Measurements from ENCODE around the gene SLC44A4. TPM values are rescaled to one million over a fixed set of nuclear protein-coding genes. Genes with fewer than 3 reads are reported as not detected.
"Not testable (repeated sequence)": the region's sequence is repeated elsewhere in the genome, so short reads cannot be mapped to it uniquely, and the experiment has no call there.

Gene SLC44A4
- total and polyA plus RNA-seq, 2 donors: 3.3 to 4.2 TPM

DNA sequence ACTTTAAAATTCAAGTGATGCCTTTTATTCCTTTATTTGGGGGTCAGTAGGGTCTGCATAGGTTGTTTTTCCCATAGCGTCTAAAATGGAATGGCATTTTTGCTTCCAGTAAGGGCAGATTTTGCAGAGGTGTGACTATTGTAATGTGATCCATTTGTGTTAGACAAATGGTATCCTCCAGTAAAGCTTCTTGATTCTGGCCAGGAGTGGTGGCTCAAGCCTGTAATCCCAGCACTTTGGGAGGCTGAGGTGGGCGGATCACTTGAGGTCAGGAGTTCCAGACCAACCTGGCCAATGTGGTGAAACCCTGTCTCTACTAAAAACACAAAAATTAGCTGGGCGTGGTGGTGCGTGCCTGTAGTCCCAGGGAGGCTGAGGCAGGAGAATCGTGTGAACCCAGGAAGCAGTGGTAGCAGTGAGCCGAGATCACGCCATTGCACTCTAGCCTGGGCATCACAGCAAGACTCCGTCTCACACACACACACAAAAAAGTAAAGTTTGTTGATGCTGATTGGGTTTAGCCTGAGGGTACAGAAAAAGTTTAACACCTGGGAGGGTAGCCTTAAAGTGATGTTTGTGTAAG, 60.8 kb downstream of the SLC44A4 start:
- WGBS: 73% methylated on average over 8 of the region's 8 CpGs
- DNase-seq (ENCODE audit: extremely low spot score); H3K4me1 ChIP-seq (ENCODE audit: insufficient read depth); H3K36me3 ChIP-seq (ENCODE audit: insufficient read depth): not testable (repeated sequence)
- H3K4me3 ChIP-seq (ENCODE audit: low read depth, low read length): peak overlapping the region; percentile 67
- H3K27ac ChIP-seq (ENCODE audit: low read depth): peak overlapping the region; percentile 48

DNA sequence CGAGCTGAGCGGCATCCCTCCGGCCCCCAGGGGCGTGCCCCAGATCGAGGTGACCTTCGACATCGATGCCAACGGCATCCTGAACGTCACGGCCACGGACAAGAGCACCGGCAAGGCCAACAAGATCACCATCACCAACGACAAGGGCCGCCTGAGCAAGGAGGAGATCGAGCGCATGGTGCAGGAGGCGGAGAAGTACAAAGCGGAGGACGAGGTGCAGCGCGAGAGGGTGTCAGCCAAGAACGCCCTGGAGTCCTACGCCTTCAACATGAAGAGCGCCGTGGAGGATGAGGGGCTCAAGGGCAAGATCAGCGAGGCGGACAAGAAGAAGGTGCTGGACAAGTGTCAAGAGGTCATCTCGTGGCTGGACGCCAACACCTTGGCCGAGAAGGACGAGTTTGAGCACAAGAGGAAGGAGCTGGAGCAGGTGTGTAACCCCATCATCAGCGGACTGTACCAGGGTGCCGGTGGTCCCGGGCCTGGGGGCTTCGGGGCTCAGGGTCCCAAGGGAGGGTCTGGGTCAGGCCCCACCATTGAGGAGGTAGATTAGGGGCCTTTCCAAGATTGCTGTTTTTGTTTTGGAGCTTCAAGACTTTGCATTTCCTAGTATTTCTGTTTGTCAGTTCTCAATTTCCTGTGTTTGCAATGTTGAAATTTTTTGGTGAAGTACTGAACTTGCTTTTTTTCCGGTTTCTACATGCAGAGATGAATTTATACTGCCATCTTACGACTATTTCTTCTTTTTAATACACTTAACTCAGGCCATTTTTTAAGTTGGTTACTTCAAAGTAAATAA, 61.5 kb downstream of the SLC44A4 start:
- WGBS: 60% methylated on average over 15 of the region's 37 CpGs
- not testable (repeated sequence) for H3K36me3 ChIP-seq (ENCODE audit: insufficient read depth); H3K4me1 ChIP-seq (ENCODE audit: insufficient read depth); DNase-seq (ENCODE audit: extremely low spot score)
- peak overlapping the region; percentile 29 for H3K27ac ChIP-seq (ENCODE audit: low read depth)
- peak overlapping the region; percentile 67 for H3K4me3 ChIP-seq (ENCODE audit: low read depth, low read length)

DNA sequence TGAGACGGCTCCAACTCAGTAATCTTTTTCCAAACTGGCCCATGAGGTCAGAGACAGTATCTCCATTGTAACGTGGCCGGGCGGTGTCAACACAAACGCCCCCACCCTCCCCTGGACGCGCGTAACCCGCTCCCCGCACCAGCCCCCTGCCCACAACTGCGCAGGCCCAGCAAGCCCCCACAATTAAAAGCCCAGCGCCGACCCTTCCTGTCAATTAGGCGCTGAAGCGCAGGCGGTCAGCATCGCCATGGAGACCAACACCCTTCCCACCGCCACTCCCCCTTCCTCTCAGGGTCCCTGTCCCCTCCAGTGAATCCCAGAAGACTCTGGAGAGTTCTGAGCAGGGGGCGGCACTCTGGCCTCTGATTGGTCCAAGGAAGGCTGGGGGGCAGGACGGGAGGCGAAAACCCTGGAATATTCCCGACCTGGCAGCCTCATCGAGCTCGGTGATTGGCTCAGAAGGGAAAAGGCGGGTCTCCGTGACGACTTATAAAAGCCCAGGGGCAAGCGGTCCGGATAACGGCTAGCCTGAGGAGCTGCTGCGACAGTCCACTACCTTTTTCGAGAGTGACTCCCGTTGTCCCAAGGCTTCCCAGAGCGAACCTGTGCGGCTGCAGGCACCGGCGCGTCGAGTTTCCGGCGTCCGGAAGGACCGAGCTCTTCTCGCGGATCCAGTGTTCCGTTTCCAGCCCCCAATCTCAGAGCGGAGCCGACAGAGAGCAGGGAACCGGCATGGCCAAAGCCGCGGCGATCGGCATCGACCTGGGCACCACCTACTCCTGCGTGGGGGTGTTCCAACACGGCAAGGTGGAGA, 63.6 kb downstream of the SLC44A4 start, which contains the start of the genes HSPA1A and HSPA1L:
TSS of gene HSPA1A (plus strand) at position 519 of the 814 bp plus-strand sequence. CDS start at position 733, 214 bp downstream.
TSS of gene HSPA1L (minus strand) at position 259 of the 814 bp plus-strand sequence. CDS start 3,311 bp downstream, outside the sequence.
- H3K4me1 ChIP-seq (ENCODE audit: insufficient read depth): no peaks in the 10 kb centered on the region
- H3K36me3 ChIP-seq (ENCODE audit: insufficient read depth): no peaks in the 10 kb centered on the region
- peak within 1 kb of the TSS; percentile 97 for H3K27ac ChIP-seq (ENCODE audit: low read depth)
- DNase-seq (ENCODE audit: extremely low spot score): peak; percentile 96
- H3K4me3 ChIP-seq (ENCODE audit: low read depth, low read length): peak within 1 kb of the TSS; percentile 54
- under 1% methylated on average over 56 of the region's 56 CpGs for WGBS

DNA sequence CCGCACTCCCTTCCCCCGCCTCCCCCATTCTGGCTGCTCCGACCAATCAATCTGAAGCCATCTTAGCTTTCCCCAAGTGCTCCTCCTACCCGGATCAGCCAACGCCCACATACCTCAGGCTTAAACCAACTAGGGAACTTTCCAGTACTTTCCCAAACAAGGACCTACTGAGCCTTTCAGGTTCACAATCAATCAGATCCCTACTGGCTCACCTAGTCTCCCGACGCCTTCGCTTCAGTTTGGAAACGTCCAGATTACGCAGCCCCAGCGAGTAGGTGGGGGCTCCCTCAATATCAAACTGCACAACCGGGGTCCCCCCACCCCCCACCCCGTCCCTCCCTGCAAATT, 64.1 kb downstream of the SLC44A4 start:
- H3K36me3 ChIP-seq (ENCODE audit: insufficient read depth): no peaks in the 10 kb centered on the region
- H3K27ac ChIP-seq (ENCODE audit: low read depth): peak overlapping the region; percentile 97
- H3K4me1 ChIP-seq (ENCODE audit: insufficient read depth): no peaks in the 10 kb centered on the region
- H3K4me3 ChIP-seq (ENCODE audit: low read depth, low read length): peak overlapping the region; percentile 46
- under 1% methylated on average over 13 of the region's 13 CpGs for WGBS
- DNase-seq (ENCODE audit: extremely low spot score): peak; percentile 97

DNA sequence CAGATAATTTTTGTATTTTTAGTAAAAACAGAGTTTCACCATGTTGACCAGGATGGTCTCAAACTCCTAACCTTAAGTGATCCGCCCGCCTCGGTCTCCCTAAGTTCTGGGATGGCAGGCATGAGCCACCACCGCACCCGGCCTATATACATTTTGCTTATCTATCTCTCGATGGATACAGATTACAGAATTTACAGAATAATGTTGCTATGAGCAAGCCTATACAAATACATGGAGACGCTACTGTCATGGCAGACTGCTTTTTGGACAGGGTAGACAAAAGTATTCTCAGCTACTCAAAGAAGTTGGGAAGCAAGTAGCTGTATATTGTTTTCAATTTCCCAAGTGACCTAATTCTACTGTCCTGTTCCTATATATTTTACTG, 65.3 kb downstream of the SLC44A4 start:
- H3K4me3 ChIP-seq (ENCODE audit: low read depth, low read length): no peak overlapping the region
- H3K4me1 ChIP-seq (ENCODE audit: insufficient read depth): no peaks in the 10 kb centered on the region
- H3K36me3 ChIP-seq (ENCODE audit: insufficient read depth): no peaks in the 10 kb centered on the region
- 90% methylated on average over 7 of the region's 7 CpGs for WGBS
- peak overlapping the region; percentile 93 for H3K27ac ChIP-seq (ENCODE audit: low read depth)
- DNase-seq (ENCODE audit: extremely low spot score): no peak

Small RNA genes within 50 kb of the gene (small RNA-seq; reads per million reads assigned to genes)
- gene SNORD48: 119 reads per million, percentile 97 among the genes with 10 or more reads in this experiment
- gene SNORD52: not detected

Other genes with a start within 250 kb of the SLC44A4 start
Only the 30 nearest of the 35 such genes appear.
- 10.0 TPM for gene GPANK1, start 214.0 kb downstream of the SLC44A4 start, total RNA-seq
- gene GPANK1, start 214.0 kb downstream of the SLC44A4 start, polyA plus RNA-seq: 20.9 TPM
- 44.3 TPM for gene CSNK2B, start 212.9 kb downstream of the SLC44A4 start, total RNA-seq
- gene CSNK2B, start 212.9 kb downstream of the SLC44A4 start, polyA plus RNA-seq: 151 TPM
- 6.0 TPM for gene LY6G5B, start 209.0 kb downstream of the SLC44A4 start, total RNA-seq
- 7.2 TPM for gene LY6G5B, start 209.0 kb downstream of the SLC44A4 start, polyA plus RNA-seq
- gene LY6G5C, start 197.9 kb downstream of the SLC44A4 start, total RNA-seq: 0.37 TPM
- gene LY6G5C, start 197.9 kb downstream of the SLC44A4 start, polyA plus RNA-seq: 4.0 TPM
- gene ABHD16A, start 175.7 kb downstream of the SLC44A4 start, total RNA-seq: 42.6 TPM
- 56.4 TPM for gene ABHD16A, start 175.7 kb downstream of the SLC44A4 start, polyA plus RNA-seq
- not detected for gene LY6G6F, start 172.1 kb downstream of the SLC44A4 start, total RNA-seq
- not detected for gene LY6G6F, start 172.1 kb downstream of the SLC44A4 start, polyA plus RNA-seq
- 3.1 TPM for gene LY6G6D, start 163.6 kb downstream of the SLC44A4 start, total RNA-seq
- gene LY6G6D, start 163.6 kb downstream of the SLC44A4 start, polyA plus RNA-seq: 1.7 TPM
- gene LY6G6C, start 157.3 kb downstream of the SLC44A4 start, total RNA-seq: not detected
- gene LY6G6C, start 157.3 kb downstream of the SLC44A4 start, polyA plus RNA-seq: not detected
- 0.32 TPM for gene MPIG6B, start 155.6 kb downstream of the SLC44A4 start, total RNA-seq
- 0.62 TPM for gene MPIG6B, start 155.6 kb downstream of the SLC44A4 start, polyA plus RNA-seq
- 81.6 TPM for gene DDAH2, start 149.7 kb downstream of the SLC44A4 start, total RNA-seq
- 115 TPM for gene DDAH2, start 149.7 kb downstream of the SLC44A4 start, polyA plus RNA-seq
- gene CLIC1, start 142.5 kb downstream of the SLC44A4 start, total RNA-seq: 200 TPM
- 303 TPM for gene CLIC1, start 142.5 kb downstream of the SLC44A4 start, polyA plus RNA-seq
- gene MSH5, start 139.0 kb downstream of the SLC44A4 start, total RNA-seq: 14.8 TPM
- 2.9 TPM for gene MSH5, start 139.0 kb downstream of the SLC44A4 start, polyA plus RNA-seq
- gene SAPCD1, start 116.3 kb downstream of the SLC44A4 start, total RNA-seq: 0.90 TPM
- gene SAPCD1, start 116.3 kb downstream of the SLC44A4 start, polyA plus RNA-seq: 1.3 TPM
- 0.42 TPM for gene VWA7, start 101.7 kb downstream of the SLC44A4 start, total RNA-seq
- gene VWA7, start 101.7 kb downstream of the SLC44A4 start, polyA plus RNA-seq: 0.39 TPM
- 16.7 TPM for gene VARS1, start 83.2 kb downstream of the SLC44A4 start, total RNA-seq
- gene VARS1, start 83.2 kb downstream of the SLC44A4 start, polyA plus RNA-seq: 34.4 TPM
- 22.5 TPM for gene LSM2, start 72.0 kb downstream of the SLC44A4 start, total RNA-seq
- 69.4 TPM for gene LSM2, start 72.0 kb downstream of the SLC44A4 start, polyA plus RNA-seq
- gene HSPA1L, start 63.7 kb downstream of the SLC44A4 start, total RNA-seq: 2.5 TPM
- 2.9 TPM for gene HSPA1L, start 63.7 kb downstream of the SLC44A4 start, polyA plus RNA-seq
- 152 TPM for gene HSPA1A, start 63.5 kb downstream of the SLC44A4 start, total RNA-seq
- 374 TPM for gene HSPA1A, start 63.5 kb downstream of the SLC44A4 start, polyA plus RNA-seq
- 137 TPM for gene HSPA1B, start 51.3 kb downstream of the SLC44A4 start, total RNA-seq
- gene HSPA1B, start 51.3 kb downstream of the SLC44A4 start, polyA plus RNA-seq: 269 TPM
- gene NEU1, start 16.2 kb downstream of the SLC44A4 start, total RNA-seq: 18.4 TPM
- gene NEU1, start 16.2 kb downstream of the SLC44A4 start, polyA plus RNA-seq: 52.1 TPM
- gene EHMT2, start 18.7 kb upstream of the SLC44A4 start, total RNA-seq: 33.1 TPM
- gene EHMT2, start 18.7 kb upstream of the SLC44A4 start, polyA plus RNA-seq: 45.5 TPM
- gene ZBTB12, start 23.1 kb upstream of the SLC44A4 start, total RNA-seq: 4.8 TPM
- gene ZBTB12, start 23.1 kb upstream of the SLC44A4 start, polyA plus RNA-seq: 10.1 TPM
- gene C2, start 48.7 kb upstream of the SLC44A4 start, total RNA-seq: 4.0 TPM
- 10.0 TPM for gene C2, start 48.7 kb upstream of the SLC44A4 start, polyA plus RNA-seq
- 6.5 TPM for gene CFB, start 67.1 kb upstream of the SLC44A4 start, total RNA-seq
- gene CFB, start 67.1 kb upstream of the SLC44A4 start, polyA plus RNA-seq: 39.6 TPM
- gene NELFE, start 80.0 kb upstream of the SLC44A4 start, total RNA-seq: 39.8 TPM
- 53.6 TPM for gene NELFE, start 80.0 kb upstream of the SLC44A4 start, polyA plus RNA-seq
- gene SKIC2, start 80.2 kb upstream of the SLC44A4 start, total RNA-seq: 28.9 TPM
- 48.8 TPM for gene SKIC2, start 80.2 kb upstream of the SLC44A4 start, polyA plus RNA-seq
- gene DXO, start 93.1 kb upstream of the SLC44A4 start, total RNA-seq: 8.5 TPM
- 20.2 TPM for gene DXO, start 93.1 kb upstream of the SLC44A4 start, polyA plus RNA-seq
- gene C4A, start 103.1 kb upstream of the SLC44A4 start, total RNA-seq: 3.6 TPM
- gene C4A, start 103.1 kb upstream of the SLC44A4 start, polyA plus RNA-seq: 126 TPM
- gene C4B, start 135.8 kb upstream of the SLC44A4 start, total RNA-seq: 4.7 TPM
- gene C4B, start 135.8 kb upstream of the SLC44A4 start, polyA plus RNA-seq: 142 TPM
- gene CYP21A2, start 159.4 kb upstream of the SLC44A4 start, total RNA-seq: not detected
- gene CYP21A2, start 159.4 kb upstream of the SLC44A4 start, polyA plus RNA-seq: 2.3 TPM

Data from urinary bladder (tissue), 4 donors.